ENCODE measurements around the gene PTPRD.

The PTPRD gene

DNA sequence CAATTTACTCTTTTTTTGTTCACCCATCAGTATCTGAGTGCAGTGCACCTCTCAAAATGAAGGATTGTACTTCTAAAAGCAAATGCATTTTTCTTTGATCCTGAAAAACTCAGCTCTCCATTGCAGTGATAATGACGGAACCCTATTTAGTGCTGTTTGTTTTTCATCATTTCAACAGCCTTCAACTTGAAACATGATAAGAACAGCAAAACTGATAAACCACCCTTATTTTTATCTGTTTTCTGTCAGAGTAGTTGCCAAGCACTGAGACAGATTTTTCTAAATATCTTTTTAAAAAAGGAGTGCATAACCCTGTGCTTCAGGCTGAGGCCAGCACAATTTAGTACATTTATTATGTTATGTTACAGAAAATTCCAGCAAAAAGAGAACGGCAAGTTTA is 2263.4 kb downstream of the PTPRD start:
- no peaks in the 10 kb centered on the region for H4K20me1 ChIP-seq (ENCODE audit: insufficient read depth, low read length, poor library complexity, severe bottlenecking)
- H3K27me3 ChIP-seq (ENCODE audit: insufficient read depth, low read length, poor library complexity, severe bottlenecking), result no peaks in the 10 kb centered on the region

DNA sequence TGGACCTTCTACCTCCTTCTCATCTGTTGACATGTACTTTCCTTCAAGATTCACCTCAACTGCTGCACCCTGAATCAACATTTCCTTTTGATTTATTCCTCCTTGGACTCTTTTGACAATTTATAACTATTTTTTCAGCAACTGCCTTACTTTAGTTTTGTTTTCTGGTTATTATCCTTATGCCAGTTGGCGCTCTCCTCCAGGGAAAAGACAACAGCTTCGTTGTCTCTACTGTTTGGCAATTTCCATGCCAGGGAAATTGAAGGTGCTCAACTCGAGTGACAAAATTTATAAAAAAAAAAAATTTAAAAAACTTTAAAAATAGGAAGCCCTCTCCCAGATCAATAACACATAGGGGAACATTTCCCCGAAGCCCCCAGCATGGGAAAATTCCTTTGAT is 2264.0 kb downstream of the PTPRD start:
- no peak overlapping the region for H3K4me3 ChIP-seq (ENCODE audit: low read length, poor library complexity, severe bottlenecking)
- no peaks in the 10 kb centered on the region for H3K4me1 ChIP-seq (ENCODE audit: insufficient read depth, low read length, poor library complexity, severe bottlenecking)
- no peaks in the 10 kb centered on the region for H3K9me3 ChIP-seq (ENCODE audit: insufficient read depth, low read depth, low read length)
- no peaks in the 10 kb centered on the region for H3K79me2 ChIP-seq (ENCODE audit: insufficient read depth, low read length)
- TF ChIP-seq, protein P1, sequence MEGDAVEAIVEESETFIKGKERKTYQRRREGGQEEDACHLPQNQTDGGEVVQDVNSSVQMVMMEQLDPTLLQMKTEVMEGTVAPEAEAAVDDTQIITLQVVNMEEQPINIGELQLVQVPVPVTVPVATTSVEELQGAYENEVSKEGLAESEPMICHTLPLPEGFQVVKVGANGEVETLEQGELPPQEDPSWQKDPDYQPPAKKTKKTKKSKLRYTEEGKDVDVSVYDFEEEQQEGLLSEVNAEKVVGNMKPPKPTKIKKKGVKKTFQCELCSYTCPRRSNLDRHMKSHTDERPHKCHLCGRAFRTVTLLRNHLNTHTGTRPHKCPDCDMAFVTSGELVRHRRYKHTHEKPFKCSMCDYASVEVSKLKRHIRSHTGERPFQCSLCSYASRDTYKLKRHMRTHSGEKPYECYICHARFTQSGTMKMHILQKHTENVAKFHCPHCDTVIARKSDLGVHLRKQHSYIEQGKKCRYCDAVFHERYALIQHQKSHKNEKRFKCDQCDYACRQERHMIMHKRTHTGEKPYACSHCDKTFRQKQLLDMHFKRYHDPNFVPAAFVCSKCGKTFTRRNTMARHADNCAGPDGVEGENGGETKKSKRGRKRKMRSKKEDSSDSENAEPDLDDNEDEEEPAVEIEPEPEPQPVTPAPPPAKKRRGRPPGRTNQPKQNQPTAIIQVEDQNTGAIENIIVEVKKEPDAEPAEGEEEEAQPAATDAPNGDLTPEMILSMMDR (conservative IDR thresholded peaks at IDR 0.05; ENCODE audit: low read length), result no peak
- TF ChIP-seq EZH2phosphoT487 (IDR thresholded peaks at IDR 0.05; ENCODE audit: borderline replicate concordance), result no peak
- no peaks in the 10 kb centered on the region for H3F3A ChIP-seq (ENCODE audit: low read depth)
- H3K27me3 ChIP-seq (ENCODE audit: insufficient read depth, low read length, poor library complexity, severe bottlenecking), result no peaks in the 10 kb centered on the region
- H3K9me2 ChIP-seq (replicated peaks; ENCODE audit: low read depth, low read length), result no peaks in the 10 kb centered on the region
- H2AFZ ChIP-seq (ENCODE audit: low read length), result no peak overlapping the region
- H3K4me2 ChIP-seq (ENCODE audit: low read depth, low read length, poor library complexity, severe bottlenecking), result no peak overlapping the region
- H4K20me1 ChIP-seq (ENCODE audit: insufficient read depth, low read length, poor library complexity, severe bottlenecking), result no peaks in the 10 kb centered on the region
- H3K9ac ChIP-seq (ENCODE audit: low read depth, low read length, poor library complexity, severe bottlenecking), result no peak overlapping the region
- H3K36me3 ChIP-seq (ENCODE audit: insufficient read depth, low read length), result peaks cover 25% of the 10 kb centered on the region; the same call in 1 of the 2 replicates

More for the DNA sequence above, 2263.4 kb downstream of the PTPRD start:
- no peak overlapping the region for H2AFZ ChIP-seq (ENCODE audit: low read length)
- H3K36me3 ChIP-seq (ENCODE audit: insufficient read depth, low read length), result peaks cover 19% of the 10 kb centered on the region; the same call in 1 of the 2 replicates
- no peaks in the 10 kb centered on the region for H3K4me1 ChIP-seq (ENCODE audit: insufficient read depth, low read length, poor library complexity, severe bottlenecking)
- no peaks in the 10 kb centered on the region for H3K79me2 ChIP-seq (ENCODE audit: insufficient read depth, low read length)
- H3K4me2 ChIP-seq (ENCODE audit: low read depth, low read length, poor library complexity, severe bottlenecking), result no peak overlapping the region
- no peak for TF ChIP-seq EZH2phosphoT487 (IDR thresholded peaks at IDR 0.05; ENCODE audit: borderline replicate concordance)
- TF ChIP-seq, protein P1 (conservative IDR thresholded peaks at IDR 0.05; ENCODE audit: low read length), result no peak
- no peak overlapping the region for H3K4me3 ChIP-seq (ENCODE audit: low read length, poor library complexity, severe bottlenecking)
- no peaks in the 10 kb centered on the region for H3K9me2 ChIP-seq (replicated peaks; ENCODE audit: low read depth, low read length)
- H3K9ac ChIP-seq (ENCODE audit: low read depth, low read length, poor library complexity, severe bottlenecking), result no peak overlapping the region
- no peaks in the 10 kb centered on the region for H3F3A ChIP-seq (ENCODE audit: low read depth)
- H3K9me3 ChIP-seq (ENCODE audit: insufficient read depth, low read depth, low read length), result no peaks in the 10 kb centered on the region

DNA sequence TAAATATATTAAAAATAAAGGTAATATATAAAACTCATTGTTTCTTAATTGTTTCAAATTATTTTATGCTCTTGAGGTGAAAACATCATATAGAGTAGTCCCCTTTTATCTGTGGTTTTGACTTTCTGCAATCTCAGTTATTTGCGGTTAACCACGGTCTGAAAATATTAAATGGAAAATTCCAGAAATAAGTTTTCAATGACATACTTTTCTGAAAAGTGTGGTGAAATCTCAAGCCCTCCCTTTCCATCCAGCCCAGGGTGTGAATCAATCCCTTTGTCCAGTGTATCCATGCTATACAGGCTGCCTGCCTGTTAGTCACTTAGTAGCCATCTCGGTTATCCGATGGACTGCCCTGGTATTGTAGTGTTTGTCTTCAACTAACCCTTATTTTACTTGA is 2266.5 kb downstream of the PTPRD start:
- Histone ChIP-seq H3K9ac (ENCODE audit: low read depth, low read length, poor library complexity, severe bottlenecking) (no peak overlapping the region), H3F3A (ENCODE audit: low read depth) (no peaks in the 10 kb centered on the region), H3K9me3 (ENCODE audit: insufficient read depth, low read depth, low read length) (no peaks in the 10 kb centered on the region), H4K20me1 (ENCODE audit: insufficient read depth, low read length, poor library complexity, severe bottlenecking) (no peaks in the 10 kb centered on the region), H2AFZ (ENCODE audit: low read length) (no peak overlapping the region), H3K27me3 (ENCODE audit: insufficient read depth, low read length, poor library complexity, severe bottlenecking) (no peaks in the 10 kb centered on the region), H3K9me2 (replicated peaks; ENCODE audit: low read depth, low read length) (no peaks in the 10 kb centered on the region), H3K36me3 (ENCODE audit: insufficient read depth, low read length) (peaks cover 33% of the 10 kb centered on the region; the same call in 1 of the 2 replicates), H3K4me2 (ENCODE audit: low read depth, low read length, poor library complexity, severe bottlenecking) (no peak overlapping the region), H3K4me3 (ENCODE audit: low read length, poor library complexity, severe bottlenecking) (no peak overlapping the region), H3K79me2 (ENCODE audit: insufficient read depth, low read length) (no peaks in the 10 kb centered on the region), H3K4me1 (ENCODE audit: insufficient read depth, low read length, poor library complexity, severe bottlenecking) (no peaks in the 10 kb centered on the region)
- TF ChIP-seq, protein P1 (conservative IDR thresholded peaks at IDR 0.05; ENCODE audit: low read length), result no peak
- no peak for TF ChIP-seq EZH2phosphoT487 (IDR thresholded peaks at IDR 0.05; ENCODE audit: borderline replicate concordance)

All from Loucy (cell line).